ENCODE measurements around the gene CDY2A. TPM values are rescaled to one million over a fixed set of nuclear protein-coding genes. Genes with fewer than 3 reads are reported as not detected.
"Not testable (repeated sequence)": the region's sequence is repeated elsewhere in the genome, so short reads cannot be mapped to it uniquely, and the experiment has no call there.

Gene CDY2A
- total and polyA plus RNA-seq, 2 experiments from 2014 or later = not detected

DNA sequence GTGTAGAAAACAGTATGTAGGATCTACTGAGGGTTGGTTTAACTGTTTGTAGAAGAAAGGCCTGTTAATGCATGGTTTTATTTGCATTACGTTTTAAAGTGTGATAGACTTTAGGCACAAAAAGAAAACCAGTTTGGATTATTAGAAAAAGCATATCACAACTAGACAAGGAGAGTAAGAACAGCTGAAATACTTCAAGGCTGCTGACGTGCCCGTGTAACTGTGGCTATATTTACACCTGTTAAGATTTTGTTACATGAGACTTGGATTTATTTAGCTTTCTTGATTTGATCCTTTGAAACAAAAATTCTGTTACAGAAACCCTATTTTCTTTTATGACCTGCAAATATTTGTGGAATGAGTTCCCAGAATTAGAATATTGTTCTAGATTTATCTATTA is 9.3 kb downstream of the CDY2A start:
- not testable (repeated sequence) for H3K4me1 Mint-ChIP-seq

DNA sequence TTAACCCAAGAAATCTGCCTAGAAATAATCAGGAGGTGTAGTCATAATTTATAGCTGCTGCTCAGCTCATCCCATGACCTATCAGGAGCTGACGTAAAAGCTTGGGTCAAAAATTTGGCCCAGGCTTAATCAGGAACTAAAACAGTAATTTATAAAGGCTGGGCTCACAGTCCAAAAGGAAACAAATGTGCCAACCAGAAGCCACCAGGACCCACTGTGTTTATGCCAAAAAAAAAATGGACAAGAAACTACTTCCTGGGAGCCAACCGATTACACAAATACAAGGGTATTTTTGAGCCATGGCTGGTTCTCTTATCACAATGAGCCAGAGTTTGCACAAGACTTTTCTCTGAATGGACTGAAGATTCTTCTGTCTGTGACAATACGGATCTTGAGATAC is 19.4 kb downstream of the CDY2A start:
- not testable (repeated sequence) for H3K36me3 ChIP-seq (ENCODE audit: insufficient read depth); H3K36me3 Mint-ChIP-seq (ENCODE audit: low read depth); H3K4me1 Mint-ChIP-seq

More for the DNA sequence above, 9.3 kb downstream of the CDY2A start:
- H3K27me3 Mint-ChIP-seq (ENCODE audit: insufficient read depth, low read depth, poor library complexity); DNase-seq (ENCODE audit: low spot score); H3K36me3 ChIP-seq (ENCODE audit: insufficient read depth); ATAC-seq; H3K4me3 Mint-ChIP-seq; H3K36me3 Mint-ChIP-seq (ENCODE audit: low read depth); H3K27ac ChIP-seq (ENCODE audit: low read depth); H3K27me3 ChIP-seq (ENCODE audit: insufficient read depth); H3F3A ChIP-seq (replicated peaks; ENCODE audit: low read depth); H2AFZ ChIP-seq; H3K4me2 ChIP-seq; H3K4me1 ChIP-seq (ENCODE audit: insufficient read depth); H3K27ac Mint-ChIP-seq; H3K79me2 ChIP-seq (replicated peaks; ENCODE audit: insufficient read depth); H4K20me1 ChIP-seq (replicated peaks; ENCODE audit: insufficient read depth); H3K9me3 Mint-ChIP-seq; H3K9me2 ChIP-seq (ENCODE audit: insufficient read depth); H3K4me3 ChIP-seq: not testable (repeated sequence)

DNA sequence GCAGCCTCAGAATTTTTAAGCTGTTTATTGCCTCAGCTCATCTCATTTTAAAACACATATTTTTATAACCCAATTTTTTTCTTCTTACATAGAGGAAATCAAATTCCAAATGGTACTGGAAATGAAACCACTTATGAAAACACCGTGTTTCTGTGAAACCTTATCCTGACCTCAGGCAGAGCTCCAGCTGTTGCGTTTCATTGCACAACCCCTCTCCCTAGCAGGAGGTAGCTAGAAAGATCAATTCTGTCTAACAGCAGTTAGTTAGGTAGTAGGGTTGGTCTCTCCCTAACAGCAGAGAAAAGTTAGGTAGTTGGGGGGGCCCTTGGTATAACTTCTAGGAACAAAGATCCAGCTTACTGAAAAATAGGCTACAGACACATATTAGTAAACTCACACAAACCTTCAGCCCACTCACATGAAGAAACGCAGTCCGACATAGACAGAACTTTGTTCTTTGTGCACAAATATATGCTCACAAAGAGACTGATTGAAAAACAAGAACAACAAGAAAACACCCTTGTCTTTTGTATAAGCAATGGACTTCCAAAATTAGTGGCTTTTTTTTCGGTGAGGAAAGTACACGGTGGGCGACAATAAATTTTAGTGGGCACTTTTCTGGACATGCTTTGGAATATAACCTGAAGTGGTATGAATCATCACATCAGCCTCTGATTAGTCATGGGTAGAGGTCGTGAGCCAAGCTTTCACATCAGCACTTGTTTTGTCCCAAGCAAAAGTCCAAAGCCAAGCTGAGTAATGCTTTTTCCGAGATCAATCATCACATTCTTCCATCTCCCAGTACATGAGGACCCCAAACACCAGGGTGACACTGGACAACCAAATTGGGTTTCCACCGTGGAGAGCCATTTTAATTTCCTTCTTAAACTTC is 22.8 kb downstream of the CDY2A start:
- H3K27me3 Mint-ChIP-seq (ENCODE audit: insufficient read depth, low read depth, poor library complexity); H3K4me3 Mint-ChIP-seq; H3F3A ChIP-seq (replicated peaks; ENCODE audit: low read depth); H3K27me3 ChIP-seq (ENCODE audit: insufficient read depth); H3K9me3 Mint-ChIP-seq; H3K27ac ChIP-seq (ENCODE audit: low read depth); H4K20me1 ChIP-seq (replicated peaks; ENCODE audit: insufficient read depth); H3K4me1 Mint-ChIP-seq; H3K9me2 ChIP-seq (ENCODE audit: insufficient read depth); H3K4me1 ChIP-seq (ENCODE audit: insufficient read depth); H3K36me3 Mint-ChIP-seq (ENCODE audit: low read depth); H3K4me2 ChIP-seq; DNase-seq (ENCODE audit: low spot score); ATAC-seq; H3K4me3 ChIP-seq; H3K27ac Mint-ChIP-seq; H3K36me3 ChIP-seq (ENCODE audit: insufficient read depth); H3K79me2 ChIP-seq (replicated peaks; ENCODE audit: insufficient read depth); H2AFZ ChIP-seq: not testable (repeated sequence)

More for the DNA sequence above, 19.4 kb downstream of the CDY2A start:
- H3K27me3 Mint-ChIP-seq (ENCODE audit: insufficient read depth, low read depth, poor library complexity); H4K20me1 ChIP-seq (replicated peaks; ENCODE audit: insufficient read depth); H3K4me3 ChIP-seq; DNase-seq (ENCODE audit: low spot score); H3K4me3 Mint-ChIP-seq; H3K9me2 ChIP-seq (ENCODE audit: insufficient read depth); H3K4me2 ChIP-seq; H3K79me2 ChIP-seq (replicated peaks; ENCODE audit: insufficient read depth); ATAC-seq; H3K9me3 Mint-ChIP-seq; H3K27ac Mint-ChIP-seq; H3F3A ChIP-seq (replicated peaks; ENCODE audit: low read depth); H3K4me1 ChIP-seq (ENCODE audit: insufficient read depth); H2AFZ ChIP-seq; H3K27me3 ChIP-seq (ENCODE audit: insufficient read depth); H3K27ac ChIP-seq (ENCODE audit: low read depth): not testable (repeated sequence)

DNA sequence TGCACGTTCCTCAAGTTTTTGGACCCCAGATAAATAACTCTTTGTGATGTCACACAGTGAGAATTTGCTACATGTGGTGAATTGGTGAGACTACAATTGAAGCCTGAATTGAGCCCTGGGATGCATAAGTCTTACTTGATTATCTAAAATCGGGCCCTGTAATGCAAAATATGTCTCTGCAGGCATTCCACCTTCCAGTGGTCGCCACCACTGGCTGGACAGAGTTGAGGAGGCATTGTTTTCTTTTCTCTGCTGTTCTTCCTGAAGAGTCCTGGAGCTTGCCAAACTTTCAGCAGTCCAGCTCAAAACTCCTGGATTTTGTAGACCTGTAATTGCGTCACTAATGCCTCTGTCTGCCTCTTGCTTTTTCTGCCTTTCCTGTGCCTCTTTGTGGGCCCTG is 23.5 kb downstream of the CDY2A start:
- not testable (repeated sequence) for H3K27me3 Mint-ChIP-seq (ENCODE audit: insufficient read depth, low read depth, poor library complexity); H3K4me2 ChIP-seq; H3K4me3 Mint-ChIP-seq

DNA sequence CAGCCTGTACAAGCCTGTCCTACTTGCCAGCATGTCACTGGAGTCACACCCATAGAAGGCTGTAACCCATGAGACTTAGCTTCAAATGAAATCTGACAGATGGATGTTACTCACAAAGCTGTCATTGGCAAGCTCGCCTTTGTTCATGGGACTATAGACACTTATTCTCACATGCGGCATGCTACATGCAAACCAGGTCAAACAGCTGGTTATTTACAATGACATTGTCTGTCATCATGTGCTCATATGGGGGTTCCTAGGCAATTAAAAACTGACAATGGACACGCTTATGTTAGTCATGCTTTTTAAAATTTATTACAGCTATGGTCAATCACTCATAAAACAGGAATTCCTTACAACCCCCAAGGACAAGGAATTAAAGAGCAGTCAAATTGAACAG is 30.9 kb downstream of the CDY2A start:
- not testable (repeated sequence) for H3K27ac Mint-ChIP-seq; H3K4me2 ChIP-seq; H3K27ac ChIP-seq (ENCODE audit: low read depth); ATAC-seq; DNase-seq (ENCODE audit: low spot score); H4K20me1 ChIP-seq (replicated peaks; ENCODE audit: insufficient read depth); H3K27me3 ChIP-seq (ENCODE audit: insufficient read depth); H3F3A ChIP-seq (replicated peaks; ENCODE audit: low read depth); H3K9me2 ChIP-seq (ENCODE audit: insufficient read depth); H3K9me3 Mint-ChIP-seq; H3K4me3 Mint-ChIP-seq; H3K36me3 Mint-ChIP-seq (ENCODE audit: low read depth); H2AFZ ChIP-seq; H3K36me3 ChIP-seq (ENCODE audit: insufficient read depth); H3K27me3 Mint-ChIP-seq (ENCODE audit: insufficient read depth, low read depth, poor library complexity); H3K79me2 ChIP-seq (replicated peaks; ENCODE audit: insufficient read depth); H3K4me1 ChIP-seq (ENCODE audit: insufficient read depth); H3K4me3 ChIP-seq; H3K4me1 Mint-ChIP-seq

More for the DNA sequence above, 23.5 kb downstream of the CDY2A start:
- not testable (repeated sequence) for H3K4me1 ChIP-seq (ENCODE audit: insufficient read depth); H3K79me2 ChIP-seq (replicated peaks; ENCODE audit: insufficient read depth); DNase-seq (ENCODE audit: low spot score); H3K9me2 ChIP-seq (ENCODE audit: insufficient read depth); H4K20me1 ChIP-seq (replicated peaks; ENCODE audit: insufficient read depth); H3K36me3 ChIP-seq (ENCODE audit: insufficient read depth); H3F3A ChIP-seq (replicated peaks; ENCODE audit: low read depth); H3K27ac ChIP-seq (ENCODE audit: low read depth); H2AFZ ChIP-seq; H3K9me3 Mint-ChIP-seq; H3K4me3 ChIP-seq; H3K27me3 ChIP-seq (ENCODE audit: insufficient read depth); ATAC-seq; H3K36me3 Mint-ChIP-seq (ENCODE audit: low read depth); H3K27ac Mint-ChIP-seq; H3K4me1 Mint-ChIP-seq

DNA sequence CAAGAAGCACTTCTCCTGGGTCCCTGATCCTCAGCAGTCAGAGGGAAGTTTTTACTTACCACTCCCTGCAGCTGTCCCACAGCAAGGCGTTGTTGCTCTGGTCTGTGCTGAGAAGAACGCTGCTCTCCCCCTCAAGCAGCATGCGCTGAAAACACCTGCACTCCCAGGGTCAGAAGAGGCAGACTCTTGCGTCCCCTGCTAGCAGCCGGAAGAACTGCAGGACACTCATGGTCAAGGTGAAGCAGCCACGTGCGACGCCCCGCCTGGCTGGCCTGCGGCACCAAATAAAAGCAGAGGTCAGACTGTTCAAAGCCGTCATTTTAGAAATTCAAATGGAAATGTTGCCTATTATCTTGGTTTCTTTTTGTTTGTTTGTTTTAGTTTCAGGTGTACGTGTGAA is 47.9 kb downstream of the CDY2A start:
- H3K27me3 ChIP-seq (ENCODE audit: insufficient read depth); H3K9me3 Mint-ChIP-seq; H3K27me3 Mint-ChIP-seq (ENCODE audit: insufficient read depth, low read depth, poor library complexity); H3K4me2 ChIP-seq; H3K36me3 ChIP-seq (ENCODE audit: insufficient read depth); H3K4me3 ChIP-seq; H4K20me1 ChIP-seq (replicated peaks; ENCODE audit: insufficient read depth); DNase-seq (ENCODE audit: low spot score); H3K4me1 ChIP-seq (ENCODE audit: insufficient read depth); H3K4me3 Mint-ChIP-seq; H2AFZ ChIP-seq; H3K79me2 ChIP-seq (replicated peaks; ENCODE audit: insufficient read depth); H3K27ac Mint-ChIP-seq; H3K9me2 ChIP-seq (ENCODE audit: insufficient read depth); H3F3A ChIP-seq (replicated peaks; ENCODE audit: low read depth); H3K36me3 Mint-ChIP-seq (ENCODE audit: low read depth); H3K4me1 Mint-ChIP-seq; H3K27ac ChIP-seq (ENCODE audit: low read depth): not testable (repeated sequence)
- ATAC-seq = peak; percentile 76

Measured in GM23338 (cell line).